ENCODE data around the gene SOX9. TPM values are rescaled to one million over a fixed set of nuclear protein-coding genes. Genes with fewer than 3 reads are reported as not detected.
"Not testable (repeated sequence)": the region's sequence is repeated elsewhere in the genome, so short reads cannot be mapped to it uniquely, and the experiment has no call there.

Gene SOX9
- total RNA-seq, 4 donors from 2014 or later = 35.2 to 55.7 (median 42.3) TPM

DNA sequence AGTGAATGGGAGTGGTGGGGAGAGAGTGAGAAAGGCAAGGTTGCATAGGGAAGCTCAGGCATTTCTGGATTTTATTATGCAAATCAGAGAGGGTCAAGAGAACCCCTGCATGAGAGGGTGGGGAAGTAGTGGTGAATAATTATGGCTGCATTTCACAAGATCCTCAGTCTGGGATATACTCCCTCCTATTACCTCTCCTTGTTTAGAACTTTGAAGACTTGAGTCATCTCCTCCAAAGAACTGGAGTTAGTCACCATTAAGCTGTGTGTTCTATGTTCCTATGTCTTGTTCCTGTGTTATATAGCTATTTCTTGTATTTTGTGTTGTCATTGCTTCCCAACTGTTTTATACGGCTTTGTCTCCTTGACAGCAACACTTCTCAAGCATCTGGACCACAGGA is 18.4 kb downstream of the SOX9 start:
- H3K36me3 ChIP-seq = no peaks in the 10 kb centered on the region
- H3K27me3 ChIP-seq = no peaks in the 10 kb centered on the region
- no peak for DNase-seq
- WGBS, 2 donors (ENCODE audit: low coverage in 1 of 2) = 94 to 100% methylated on average over 1 of the region's 1 CpG
- H3K27ac ChIP-seq = no peak overlapping the region
- peaks cover 0 to 16% (median 7%) of the 10 kb centered on the region in 4 donors for H3K4me1 ChIP-seq
- TF ChIP-seq POLR2A (IDR thresholded peaks at IDR 0.05) = no peak
- intact Hi-C loops (cut with DNase I; ENCODE audit: low total_unique reads) (no loop called here), in situ Hi-C loops (cut with MboI; ENCODE audit: low pct_ligation_motif_present in 1 of 4, low pct_unique_long_range_greater_than_20kb in 1 of 4, low sequenced_read_pairs in 3 of 4) (loop anchor here in 3 of 4 donors (25.0 kb wide), 2 partner anchors 273 to 398 kb away; no protein-coding TSS in a partner anchor)
- H3K9me3 ChIP-seq = no peaks in the 10 kb centered on the region
- H3K4me3 ChIP-seq = no peak overlapping the region

DNA sequence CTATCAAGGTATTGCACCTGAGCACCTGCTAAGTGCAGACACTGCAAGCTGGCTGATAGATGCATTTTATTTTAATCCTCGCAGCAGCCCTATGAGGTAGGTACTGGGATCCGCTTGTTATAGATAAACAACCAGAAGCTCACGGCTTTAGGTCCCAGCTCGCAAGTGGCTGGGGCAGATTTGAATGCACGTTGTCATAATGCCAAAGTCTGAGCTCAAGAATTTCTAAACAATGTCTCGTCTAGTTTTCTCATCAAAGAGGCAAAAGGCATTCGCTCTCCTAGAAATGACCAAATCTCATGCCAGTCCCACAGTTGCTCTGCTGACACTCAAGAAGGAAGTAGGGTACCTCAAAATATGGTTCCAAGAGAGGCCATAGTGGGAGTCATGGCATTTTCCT is 20.5 kb downstream of the SOX9 start:
- H3K27me3 ChIP-seq = no peaks in the 10 kb centered on the region
- DNase-seq = no peak
- intact Hi-C loops (cut with DNase I; ENCODE audit: low total_unique reads) = no loop called here
- H3K4me3 ChIP-seq = no peak overlapping the region
- H3K4me1 ChIP-seq = peaks cover 0 to 11% (median 4%) of the 10 kb centered on the region in 4 donors
- TF ChIP-seq, protein P1, sequence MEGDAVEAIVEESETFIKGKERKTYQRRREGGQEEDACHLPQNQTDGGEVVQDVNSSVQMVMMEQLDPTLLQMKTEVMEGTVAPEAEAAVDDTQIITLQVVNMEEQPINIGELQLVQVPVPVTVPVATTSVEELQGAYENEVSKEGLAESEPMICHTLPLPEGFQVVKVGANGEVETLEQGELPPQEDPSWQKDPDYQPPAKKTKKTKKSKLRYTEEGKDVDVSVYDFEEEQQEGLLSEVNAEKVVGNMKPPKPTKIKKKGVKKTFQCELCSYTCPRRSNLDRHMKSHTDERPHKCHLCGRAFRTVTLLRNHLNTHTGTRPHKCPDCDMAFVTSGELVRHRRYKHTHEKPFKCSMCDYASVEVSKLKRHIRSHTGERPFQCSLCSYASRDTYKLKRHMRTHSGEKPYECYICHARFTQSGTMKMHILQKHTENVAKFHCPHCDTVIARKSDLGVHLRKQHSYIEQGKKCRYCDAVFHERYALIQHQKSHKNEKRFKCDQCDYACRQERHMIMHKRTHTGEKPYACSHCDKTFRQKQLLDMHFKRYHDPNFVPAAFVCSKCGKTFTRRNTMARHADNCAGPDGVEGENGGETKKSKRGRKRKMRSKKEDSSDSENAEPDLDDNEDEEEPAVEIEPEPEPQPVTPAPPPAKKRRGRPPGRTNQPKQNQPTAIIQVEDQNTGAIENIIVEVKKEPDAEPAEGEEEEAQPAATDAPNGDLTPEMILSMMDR (IDR thresholded peaks at IDR 0.05) = no peak
- no peak for TF ChIP-seq POLR2A (IDR thresholded peaks at IDR 0.05)
- no peak for TF ChIP-seq EP300 (IDR thresholded peaks at IDR 0.05; ENCODE audit: low read depth)
- TF ChIP-seq POLR2AphosphoS5 (IDR thresholded peaks at IDR 0.05) = no peak
- H3K27ac ChIP-seq = no peak overlapping the region
- in situ Hi-C loops (cut with MboI; ENCODE audit: low pct_ligation_motif_present in 1 of 4, low pct_unique_long_range_greater_than_20kb in 1 of 4, low sequenced_read_pairs in 3 of 4) = loop anchor here in 3 of 4 donors (25.0 kb wide), 2 partner anchors 271 to 396 kb away; no protein-coding TSS in a partner anchor
- 70 to 75% methylated on average over 5 to 7 of the region's 7 CpGs for WGBS, 2 donors (ENCODE audit: low coverage in 1 of 2)
- no peaks in the 10 kb centered on the region for H3K9me3 ChIP-seq
- no peaks in the 10 kb centered on the region for H3K36me3 ChIP-seq

DNA sequence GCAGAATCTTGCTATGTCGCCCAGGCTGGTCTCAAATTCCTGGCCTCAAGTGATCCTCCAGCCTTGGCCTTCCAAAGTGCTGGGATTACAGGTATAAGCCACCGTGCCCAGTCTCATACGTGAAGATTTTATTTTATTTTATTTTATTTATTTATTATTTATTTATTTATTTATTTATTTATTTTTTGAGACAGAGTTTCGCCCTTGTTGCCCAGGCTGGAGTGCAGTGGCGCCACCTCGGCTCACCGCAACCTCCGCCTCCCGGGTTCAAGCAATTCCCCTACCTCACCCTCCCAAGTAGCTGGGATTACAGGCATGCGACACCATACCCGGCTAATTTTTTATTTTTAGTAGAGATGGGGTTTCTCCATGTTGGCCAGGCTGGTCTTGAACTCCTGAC is 21.3 kb downstream of the SOX9 start:
- intact Hi-C loops (cut with DNase I; ENCODE audit: low total_unique reads); H3K9me3 ChIP-seq; H3K36me3 ChIP-seq; H3K27me3 ChIP-seq; H3K27ac ChIP-seq; DNase-seq; H3K4me3 ChIP-seq: not testable (repeated sequence)
- WGBS, 2 donors (ENCODE audit: low coverage in 1 of 2) = 94% methylated on average over 11 of the region's 11 CpGs; no CpG with 5 or more reads in 1 of the 2 donors
- H3K4me1 ChIP-seq = peaks cover 0 to 11% (median 4%) of the 10 kb centered on the region in 4 donors
- in situ Hi-C loops (cut with MboI; ENCODE audit: low pct_ligation_motif_present in 1 of 4, low pct_unique_long_range_greater_than_20kb in 1 of 4, low sequenced_read_pairs in 3 of 4) = loop anchor here in 3 of 4 donors (25.0 kb wide), 2 partner anchors 270 to 395 kb away; no protein-coding TSS in a partner anchor

DNA sequence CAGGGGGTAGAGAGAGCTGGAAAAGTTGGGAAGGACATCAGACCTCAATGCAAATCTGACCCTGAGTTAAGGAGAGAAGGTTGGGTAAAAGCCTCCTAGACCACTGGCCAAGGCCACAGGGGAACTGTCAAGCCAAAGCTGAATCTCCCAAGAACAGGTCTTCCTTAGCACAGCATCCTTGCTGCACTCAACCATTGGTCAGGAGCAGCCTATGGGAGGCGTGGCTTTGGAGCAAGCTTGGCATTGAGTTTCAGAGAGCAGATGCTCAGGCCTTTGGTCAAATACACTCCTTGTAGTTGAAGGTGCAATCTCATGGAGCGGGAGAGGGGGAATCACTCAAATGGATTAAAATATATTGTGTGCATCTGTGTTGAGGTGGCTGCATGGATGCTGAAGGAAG is 21.8 kb downstream of the SOX9 start:
- H3K27ac ChIP-seq = peak overlapping the region in 1 of 4 donors; percentile 62
- DNase-seq = no peak
- no peak overlapping the region for H3K4me3 ChIP-seq
- no peaks in the 10 kb centered on the region for H3K36me3 ChIP-seq
- H3K27me3 ChIP-seq = no peaks in the 10 kb centered on the region
- no peaks in the 10 kb centered on the region for H3K9me3 ChIP-seq
- in situ Hi-C loops (cut with MboI; ENCODE audit: low pct_ligation_motif_present in 1 of 4, low pct_unique_long_range_greater_than_20kb in 1 of 4, low sequenced_read_pairs in 3 of 4) = loop anchor here in 3 of 4 donors (25.0 kb wide), 2 partner anchors 270 to 395 kb away; no protein-coding TSS in a partner anchor
- no peak for TF ChIP-seq POLR2AphosphoS5 (IDR thresholded peaks at IDR 0.05)
- TF ChIP-seq, protein P1 (IDR thresholded peaks at IDR 0.05) = no peak
- TF ChIP-seq EP300 (IDR thresholded peaks at IDR 0.05; ENCODE audit: low read depth) = no peak
- no peak for TF ChIP-seq POLR2A (IDR thresholded peaks at IDR 0.05)
- intact Hi-C loops (cut with DNase I; ENCODE audit: low total_unique reads) = no loop called here
- WGBS, 2 donors (ENCODE audit: low coverage in 1 of 2) = 78% methylated on average over 2 of the region's 2 CpGs; no CpG with 5 or more reads in 1 of the 2 donors
- peaks cover 0 to 11% (median 4%) of the 10 kb centered on the region in 4 donors for H3K4me1 ChIP-seq

DNA sequence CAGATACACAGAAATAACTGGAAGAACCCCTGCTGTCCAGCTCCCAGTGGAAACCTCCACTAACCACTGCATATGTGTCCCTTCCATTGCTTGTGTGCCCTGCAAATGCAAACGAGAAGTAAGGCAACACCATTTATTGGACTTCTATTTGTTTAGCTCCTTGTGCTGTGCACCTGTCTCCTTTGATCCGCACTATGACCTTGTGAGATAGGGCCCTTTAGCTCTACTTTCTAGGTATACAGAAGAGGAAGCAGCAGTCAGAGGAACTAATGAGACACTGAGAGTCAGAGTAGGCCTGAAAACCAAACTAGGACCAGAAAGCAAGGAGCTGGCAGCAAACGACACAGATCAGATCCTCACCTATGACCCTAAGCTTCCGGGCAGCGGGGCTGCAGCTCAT is 22.4 kb downstream of the SOX9 start:
- Histone ChIP-seq H3K36me3 (no peaks in the 10 kb centered on the region), H3K4me3 (no peak overlapping the region), H3K27me3 (no peaks in the 10 kb centered on the region), H3K4me1 (peaks cover 0 to 11% (median 4%) of the 10 kb centered on the region in 4 donors), H3K27ac (peak overlapping the region in 3 of 4 donors; percentile 32 to 62 (median 33)), H3K9me3 (no peaks in the 10 kb centered on the region)
- WGBS, 2 donors (ENCODE audit: low coverage in 1 of 2) = 35 to 40% methylated on average over 2 to 5 of the region's 5 CpGs
- in situ Hi-C loops (cut with MboI; ENCODE audit: low pct_ligation_motif_present in 1 of 4, low pct_unique_long_range_greater_than_20kb in 1 of 4, low sequenced_read_pairs in 3 of 4) (loop anchor here in 3 of 4 donors (25.0 kb wide), 2 partner anchors 269 to 394 kb away; no protein-coding TSS in a partner anchor), intact Hi-C loops (cut with DNase I; ENCODE audit: low total_unique reads) (no loop called here)
- TF ChIP-seq POLR2AphosphoS5 (IDR thresholded peaks at IDR 0.05) = peak in 1 of 3 donors; percentile 10
- TF ChIP-seq, protein P1 (IDR thresholded peaks at IDR 0.05) = no peak
- DNase-seq = no peak
